ENCODE measurements around the gene PLIN4.

Gene PLIN4

GRCh38 chr19:4506449-4507149 lies 11.7 kb downstream of the PLIN4 start:
- peak; percentile 38 to 68 (median 63) for DNase-seq

- no peak for DNase-seq
Observed at GRCh38 chr19:4505570-4506448, 12.5 kb downstream of the PLIN4 start.

GRCh38 chr19:4504891-4505569 lies 13.3 kb downstream of the PLIN4 start:
- peak; percentile 85 to 95 (median 92) for DNase-seq

DNA sequence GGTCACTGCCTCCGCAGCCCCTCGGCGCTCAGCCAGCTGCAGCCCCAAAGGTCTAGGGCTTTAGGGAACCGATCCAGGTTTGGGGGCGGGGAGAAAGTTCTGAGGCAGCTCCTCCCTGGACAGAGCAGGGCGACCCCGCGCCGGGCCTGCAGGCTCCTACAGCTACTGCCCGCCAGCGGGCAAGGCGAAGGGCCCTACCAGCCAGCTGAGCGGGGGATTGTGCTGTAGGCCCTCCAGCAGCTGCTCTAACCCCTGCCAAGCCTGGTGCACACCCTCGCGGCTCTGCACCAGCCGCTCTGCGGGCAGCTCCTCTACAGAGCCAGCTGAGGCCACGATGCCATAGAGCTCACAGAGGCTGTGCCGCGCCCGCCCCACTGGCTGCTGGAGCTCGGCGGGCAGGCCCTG lies 14.0 kb downstream of the PLIN4 start:
- no peak for DNase-seq

GRCh38 chr19:4503825-4504170 lies 14.5 kb downstream of the PLIN4 start:
- DNase-seq, result no peak

DNA sequence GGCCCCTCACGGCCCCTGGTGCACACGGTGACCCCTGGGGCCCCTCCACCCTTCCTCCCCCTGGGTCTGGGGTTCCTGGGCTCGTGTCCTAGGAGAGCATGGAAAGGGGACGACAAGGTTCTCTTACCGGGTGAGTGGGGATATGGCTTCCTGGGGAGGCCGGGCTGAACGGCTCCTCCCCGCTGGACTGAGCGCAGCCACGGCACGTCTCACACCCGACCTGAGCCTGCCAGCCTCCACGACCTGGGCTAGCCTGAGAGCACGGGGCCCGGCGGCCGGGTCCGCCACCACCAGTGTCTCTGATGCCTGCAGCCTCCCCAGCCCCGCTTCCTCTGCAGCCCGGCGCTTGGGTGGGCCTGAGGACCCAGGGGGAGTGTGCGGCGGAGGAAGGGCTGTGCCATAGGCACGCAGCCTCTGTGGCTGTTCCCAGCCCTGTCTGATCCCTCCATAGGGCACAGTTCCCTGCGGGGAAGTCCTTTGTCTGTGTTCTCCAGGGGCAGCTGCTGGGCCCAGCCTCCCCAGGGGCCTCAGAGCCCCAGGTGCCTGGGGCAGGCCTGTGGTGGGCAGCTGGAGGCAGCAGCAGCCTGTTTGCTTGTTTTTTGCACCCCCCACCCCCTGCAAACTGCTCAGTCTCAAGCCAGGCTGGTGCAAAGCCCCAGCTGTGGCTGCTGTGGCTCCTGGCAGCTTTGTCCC lies 15.0 kb downstream of the PLIN4 start:
- no peak for DNase-seq

- peak in 2 of 4 experiments; percentile 26 to 28 for DNase-seq
Observed at GRCh38 chr19:4502282-4503131, 15.8 kb downstream of the PLIN4 start.

GRCh38 chr19:4501691-4502090 lies 16.6 kb downstream of the PLIN4 start:
- DNase-seq, result no peak

GRCh38 chr19:4500841-4501591 lies 17.3 kb downstream of the PLIN4 start:
- DNase-seq, result no peak

GRCh38 chr19:4499855-4500254 lies 18.4 kb downstream of the PLIN4 start:
- DNase-seq, result no peak

DNA sequence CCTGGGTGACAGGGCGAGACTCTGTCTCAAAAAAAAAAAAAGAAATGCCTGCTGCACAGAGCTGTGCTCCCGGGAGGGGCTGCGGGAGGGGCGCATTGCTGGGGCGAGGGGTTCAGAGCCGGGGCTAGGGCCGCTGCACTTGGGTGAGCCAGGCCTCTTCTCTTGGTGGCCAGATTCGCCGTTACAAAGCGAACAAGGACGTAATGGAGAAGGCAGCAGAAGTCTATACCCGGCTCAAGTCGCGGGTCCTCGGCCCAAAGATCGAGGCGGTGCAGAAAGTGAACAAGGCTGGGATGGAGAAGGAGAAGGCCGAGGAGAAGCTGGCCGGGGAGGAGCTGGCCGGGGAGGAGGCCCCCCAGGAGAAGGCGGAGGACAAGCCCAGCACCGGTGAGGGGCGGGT lies 19.0 kb downstream of the PLIN4 start:
- no peak for DNase-seq

DNA sequence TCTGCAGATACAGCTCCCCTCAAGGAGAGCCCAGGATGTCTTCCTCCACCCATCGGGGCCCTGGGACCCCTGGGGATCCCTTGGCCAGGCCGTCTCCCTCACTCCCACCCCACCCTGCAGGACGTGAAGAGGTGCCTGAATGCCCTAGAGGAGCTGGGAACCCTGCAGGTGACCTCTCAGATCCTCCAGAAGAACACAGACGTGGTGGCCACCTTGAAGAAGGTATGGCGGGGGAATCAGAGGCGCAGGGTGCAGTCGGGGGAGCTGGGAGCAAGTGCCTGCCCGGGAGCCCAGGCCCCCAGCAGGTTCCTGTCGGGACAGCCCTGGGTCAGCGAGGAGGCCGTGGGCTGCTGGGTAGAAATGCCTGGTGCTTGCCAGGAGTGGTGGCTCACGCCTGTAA lies 19.6 kb downstream of the PLIN4 start:
- no peak for DNase-seq

DNA sequence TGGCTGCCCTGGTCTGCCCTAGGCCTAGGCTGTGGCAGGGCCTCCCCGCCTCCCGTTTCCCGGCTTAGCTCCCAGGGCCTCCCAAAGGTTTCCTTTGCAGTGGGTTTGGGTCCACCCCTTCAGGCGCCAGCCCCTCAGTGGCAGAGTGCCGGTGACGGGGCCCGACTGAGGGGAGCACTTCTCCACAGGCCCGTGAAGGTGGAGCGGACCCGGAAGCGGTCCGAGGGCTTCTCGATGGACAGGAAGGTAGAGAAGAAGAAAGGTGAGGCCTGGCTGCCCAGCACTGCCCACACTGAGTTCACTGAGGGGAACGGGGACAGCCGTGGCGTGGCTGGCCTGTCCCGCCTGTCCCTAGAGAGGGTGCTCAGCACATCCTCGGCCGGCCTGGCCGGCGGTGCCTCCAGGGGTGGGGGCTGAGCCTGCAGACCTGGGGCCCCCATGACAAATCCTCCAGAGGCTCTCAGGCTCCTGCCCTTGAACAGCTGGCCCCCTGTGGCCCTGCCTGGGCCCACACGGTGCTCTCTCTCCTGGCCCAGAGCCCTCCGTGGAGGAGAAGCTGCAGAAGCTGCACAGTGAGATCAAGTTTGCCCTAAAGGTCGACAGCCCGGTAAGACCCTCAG lies 20.4 kb downstream of the PLIN4 start:
- DNase-seq, result no peak

- DNase-seq, result no peak
Observed at GRCh38 chr19:4496304-4496703, 22.0 kb downstream of the PLIN4 start.

DNA sequence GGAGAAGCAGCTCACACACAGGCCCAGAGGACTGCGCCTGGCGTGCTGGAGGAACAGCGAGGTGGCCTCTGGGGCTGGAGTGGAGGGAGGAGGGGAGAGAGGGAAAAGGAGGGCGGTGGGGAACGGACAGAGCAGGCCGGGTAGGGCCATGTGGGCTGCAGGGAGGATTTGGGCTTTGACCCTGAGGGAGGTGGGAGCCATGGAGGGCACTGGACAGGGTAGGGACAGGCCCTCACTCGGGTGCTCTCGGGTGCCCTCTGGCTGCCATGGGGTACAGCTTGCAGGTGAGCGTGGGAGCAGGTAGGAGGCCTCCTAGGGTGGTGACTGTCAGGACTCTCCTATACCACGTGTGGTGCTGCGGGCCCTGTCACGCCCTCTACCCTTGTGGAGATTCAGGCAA lies 22.8 kb downstream of the PLIN4 start:
- DNase-seq, result no peak

DNA sequence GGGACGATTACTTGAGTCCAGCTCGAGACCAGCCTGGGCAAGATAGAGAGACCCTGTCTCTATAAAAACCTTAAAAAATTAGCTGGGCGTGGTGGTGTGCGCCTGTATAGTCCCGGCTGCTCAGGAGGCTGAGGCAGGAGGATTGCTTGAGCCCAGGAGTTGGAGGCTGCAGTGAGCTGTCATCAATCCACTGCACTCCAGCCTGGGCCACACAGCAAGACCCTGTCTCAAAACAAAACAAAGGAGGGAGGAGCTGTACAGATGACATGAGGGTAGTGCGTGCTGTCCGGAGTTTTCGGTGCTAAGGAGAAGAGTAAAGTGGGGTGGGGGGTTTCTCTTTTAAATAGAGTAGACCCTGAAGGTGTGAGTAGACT lies 23.6 kb downstream of the PLIN4 start:
- no peak for DNase-seq

GRCh38 chr19:4493929-4494690 lies 24.2 kb downstream of the PLIN4 start:
- DNase-seq, result no peak

- DNase-seq, result no peak
Observed at GRCh38 chr19:4493104-4493928, 25.0 kb downstream of the PLIN4 start.
